GM21390 (cell line): ENCODE measurements around the gene SLC4A4.
"Not testable (repeated sequence)": the region's sequence is repeated elsewhere in the genome, so short reads cannot be mapped to it uniquely, and the experiment has no call there.

Experiments
- ATAC-seq: cut with Tn5 transposase; IDR thresholded peaks from one replicate; pipeline ENCODE4 v1.9.1; 2021; ENCODE audit not compliant: unreplicated experiment

The SLC4A4 gene

GRCh38 chr4:71406459-71406963 is 67.7 kb downstream of the SLC4A4 start:
- ATAC-seq = no peak

GRCh38 chr4:71408961-71409360 is 70.1 kb downstream of the SLC4A4 start:
- not testable (repeated sequence) for ATAC-seq

- ATAC-seq = no peak
Observed at GRCh38 chr4:71411981-71412380, 73.2 kb downstream of the SLC4A4 start.

- ATAC-seq = no peak
Observed at GRCh38 chr4:71415491-71415890, 76.7 kb downstream of the SLC4A4 start.

GRCh38 chr4:71417150-71417549 is 78.3 kb downstream of the SLC4A4 start:
- no peak for ATAC-seq

DNA sequence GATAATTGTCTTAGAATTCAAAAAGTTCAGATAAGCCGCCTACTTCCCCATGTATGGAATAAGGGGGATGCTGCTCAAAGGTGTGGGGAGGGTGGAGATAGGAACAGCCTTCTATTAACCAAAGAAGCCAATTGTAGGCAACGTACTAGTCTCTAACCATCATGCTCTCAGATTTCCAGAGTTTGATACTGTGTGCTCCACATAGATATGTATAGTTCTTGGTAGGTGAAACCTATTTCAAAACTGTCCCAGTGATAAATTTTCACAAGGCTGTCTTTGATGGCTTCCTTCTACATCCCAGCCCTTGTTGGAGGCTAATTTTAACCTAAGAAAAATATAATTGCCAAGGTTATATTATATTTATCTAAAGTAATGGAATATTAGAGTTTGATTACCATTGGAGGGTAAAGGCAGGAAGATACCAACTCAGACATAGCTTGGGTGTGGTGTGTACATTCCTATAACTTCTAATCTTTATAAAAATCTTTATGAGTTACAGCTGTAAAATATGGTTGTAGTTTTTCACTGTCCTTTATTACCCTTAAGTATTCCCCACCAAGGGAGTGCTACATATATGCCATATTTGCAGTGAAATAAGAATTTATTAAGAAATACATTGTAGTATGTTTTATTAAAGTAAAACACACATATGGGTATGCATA is 87.7 kb downstream of the SLC4A4 start:
- ATAC-seq = no peak

DNA sequence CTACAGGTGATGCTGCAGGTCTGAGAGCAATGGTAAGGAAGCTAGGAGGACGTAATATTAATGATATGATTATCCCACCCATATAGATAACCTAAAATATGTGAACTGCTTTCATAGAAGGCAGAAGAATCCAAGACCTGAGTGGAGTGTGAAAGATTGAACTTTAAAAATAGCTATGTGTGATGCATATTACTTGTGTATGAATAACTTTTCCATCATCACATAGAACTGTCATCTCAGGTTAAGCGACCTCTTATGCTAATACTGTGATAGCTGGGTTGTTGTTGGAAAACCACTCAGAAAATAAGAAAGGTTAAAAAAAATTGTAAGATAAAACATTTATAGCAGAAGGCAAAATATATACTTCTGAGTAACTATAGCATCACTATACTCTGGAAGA is 90.3 kb downstream of the SLC4A4 start:
- ATAC-seq = no peak

GRCh38 chr4:71429962-71430361 is 91.1 kb downstream of the SLC4A4 start:
- no peak for ATAC-seq

DNA sequence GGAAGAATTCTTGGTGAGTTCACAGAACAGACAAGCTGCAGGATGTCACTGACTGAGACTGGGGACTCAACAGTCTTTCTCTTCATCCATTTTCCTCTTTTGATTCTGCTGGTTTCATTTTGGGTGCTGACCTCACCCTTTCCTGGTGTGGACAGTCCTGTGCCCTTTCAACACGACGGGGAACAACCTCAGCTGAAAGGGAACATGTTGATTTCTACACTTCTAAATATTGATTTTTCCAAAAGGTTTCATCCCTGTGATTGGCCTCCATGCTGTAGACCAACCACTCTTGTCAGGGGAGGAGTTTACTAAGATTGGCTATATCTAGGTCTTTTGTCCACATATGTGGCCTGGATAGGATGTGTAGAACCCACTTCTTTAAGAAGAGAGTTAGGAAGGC is 91.8 kb downstream of the SLC4A4 start:
- ATAC-seq = no peak

- ATAC-seq = no peak
Observed at GRCh38 chr4:71440612-71441011, 101.8 kb downstream of the SLC4A4 start.

DNA sequence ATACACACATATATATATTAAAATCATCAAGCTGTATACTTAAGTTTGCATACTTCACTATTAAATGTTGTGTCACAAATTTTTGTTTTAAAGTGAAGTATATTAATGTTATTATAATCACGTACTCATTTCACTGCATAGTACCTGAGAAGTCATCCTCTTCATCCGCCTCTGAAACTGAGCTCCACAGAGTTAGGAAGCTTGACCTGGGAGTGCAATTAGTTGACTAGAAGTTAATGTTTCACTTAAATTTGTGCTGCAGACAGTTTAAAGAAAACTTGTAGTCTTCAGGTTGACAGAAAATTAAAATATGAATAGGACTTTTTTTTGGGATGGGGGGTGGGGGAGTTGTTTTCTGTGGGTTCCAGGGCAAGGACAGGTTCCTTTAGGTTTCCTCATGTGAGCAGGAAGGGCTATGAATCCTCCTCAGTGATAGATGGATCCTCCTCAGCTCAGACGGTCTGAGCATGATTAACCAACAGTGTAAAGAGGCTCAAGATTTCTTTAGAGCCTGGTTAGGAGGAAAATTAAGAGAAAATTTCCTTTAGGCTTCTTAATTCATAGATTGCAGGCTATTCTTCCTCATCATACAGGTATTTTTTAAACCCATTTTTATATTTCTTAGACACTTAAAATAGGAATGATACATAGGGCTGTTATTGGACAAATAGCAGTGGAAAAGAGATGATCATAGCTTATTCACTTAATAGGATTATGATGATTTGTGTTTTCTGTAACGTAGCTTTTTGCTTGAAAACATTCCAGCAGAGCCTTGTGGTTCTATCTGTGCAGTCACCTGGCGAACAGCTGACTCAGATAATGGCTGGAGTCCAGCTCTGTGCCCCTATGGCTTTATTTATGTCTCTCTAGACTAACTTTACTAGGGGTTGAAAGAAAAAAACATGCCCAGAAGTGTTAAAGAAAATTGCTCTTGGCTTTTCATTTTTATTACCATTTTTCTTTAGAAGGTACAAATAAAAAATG is 102.7 kb downstream of the SLC4A4 start:
- ATAC-seq = no peak

GRCh38 chr4:71442336-71442735 is 103.5 kb downstream of the SLC4A4 start:
- no peak for ATAC-seq

DNA sequence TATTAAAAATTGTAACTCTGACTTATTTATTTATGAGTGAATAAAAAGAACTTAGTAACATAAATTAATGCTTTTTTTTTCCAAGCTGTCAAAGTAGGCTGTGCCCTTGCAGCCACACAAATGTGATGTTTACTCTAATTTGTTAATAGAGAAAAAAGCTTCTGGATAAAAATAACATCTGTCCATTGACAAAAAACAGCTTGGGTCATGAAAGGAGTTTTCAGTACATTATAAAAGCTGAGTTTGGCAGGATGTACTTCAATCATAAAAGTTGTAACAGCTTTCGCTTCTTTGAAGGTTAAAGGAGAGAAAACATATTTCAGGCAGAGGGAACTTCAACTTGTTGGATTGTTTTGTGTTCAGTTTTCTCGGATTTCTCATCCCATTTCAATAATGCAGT is 105.6 kb downstream of the SLC4A4 start:
- no peak for ATAC-seq

DNA sequence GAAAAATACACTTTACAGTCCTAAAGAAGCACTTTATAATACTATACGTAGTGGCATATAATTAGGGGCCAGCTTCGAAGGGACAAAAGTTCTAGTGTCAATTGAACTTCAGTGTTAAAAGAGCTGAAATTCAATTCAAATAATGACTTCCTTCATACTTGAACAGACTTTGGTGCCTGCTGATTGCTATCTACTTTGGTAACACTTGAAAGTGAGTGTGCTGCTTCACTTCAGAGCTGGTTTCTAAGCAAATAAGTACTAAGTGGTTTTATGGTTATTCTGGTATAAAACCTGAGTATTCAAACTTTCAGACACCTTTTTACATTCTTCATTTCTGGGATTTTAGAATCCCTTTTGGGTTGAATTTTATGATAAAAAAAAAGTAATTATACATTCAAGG is 107.0 kb downstream of the SLC4A4 start:
- no peak for ATAC-seq

GRCh38 chr4:71446479-71447081 is 107.8 kb downstream of the SLC4A4 start:
- ATAC-seq = no peak

- ATAC-seq = no peak
Observed at GRCh38 chr4:71449040-71449439, 110.2 kb downstream of the SLC4A4 start.

DNA sequence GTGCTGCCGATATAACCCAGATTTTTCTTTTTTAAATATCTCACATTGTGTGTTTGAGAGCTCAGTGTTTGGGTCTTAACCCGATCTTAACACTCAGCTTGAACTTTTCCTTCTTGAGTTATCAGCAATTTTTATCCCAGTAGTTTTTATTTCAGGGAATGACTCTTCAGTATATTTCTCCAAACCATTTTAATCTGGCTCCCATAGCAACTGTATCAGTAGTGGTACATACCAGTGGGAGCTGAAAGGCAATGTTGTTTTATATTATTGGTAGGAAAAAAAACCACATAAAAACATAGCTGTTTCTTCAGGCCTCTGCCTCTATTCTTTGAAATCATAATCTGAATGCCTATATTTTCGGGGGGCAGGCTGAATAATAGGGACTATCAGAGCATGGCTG is 111.1 kb downstream of the SLC4A4 start:
- no peak for ATAC-seq

- ATAC-seq = no peak
Observed at GRCh38 chr4:71453531-71453930, 114.7 kb downstream of the SLC4A4 start.

DNA sequence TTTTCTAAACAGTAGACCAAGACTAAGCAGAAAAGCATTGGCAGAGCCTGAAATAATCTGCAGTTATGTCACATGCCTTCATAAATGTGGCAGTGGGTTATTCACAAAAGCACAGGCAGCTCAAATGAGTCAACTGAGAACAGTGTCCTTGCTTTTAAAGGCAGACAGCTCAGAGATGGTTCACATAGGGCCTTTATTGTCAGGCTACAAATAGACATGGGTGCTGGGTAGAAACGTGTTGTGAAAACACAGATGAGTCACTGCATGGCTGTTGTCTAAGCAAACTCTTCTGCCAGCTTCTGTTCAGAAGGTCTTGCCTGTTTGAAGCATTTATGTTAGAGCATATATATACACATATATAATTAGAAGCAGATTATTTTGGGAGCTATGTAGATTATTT is 118.0 kb downstream of the SLC4A4 start:
- ATAC-seq = no peak

DNA sequence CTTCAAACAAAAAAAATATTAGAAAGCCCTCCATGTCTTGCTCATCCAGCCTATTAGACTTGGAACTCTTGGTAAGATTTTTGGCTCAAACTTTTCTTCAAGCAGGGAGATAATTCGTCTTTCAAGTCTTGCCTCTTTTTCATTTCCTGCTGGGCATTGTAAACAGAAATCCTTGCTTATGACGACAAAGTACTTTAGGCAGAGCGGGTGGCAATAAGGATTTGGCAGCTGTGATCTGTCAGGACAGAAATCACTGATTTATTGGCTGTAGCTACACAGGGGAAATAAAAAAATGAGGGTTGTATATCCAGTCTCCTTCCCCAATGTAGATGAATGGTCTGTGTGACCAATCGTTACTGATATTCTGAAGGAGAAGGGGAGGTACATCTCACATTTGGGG is 121.6 kb downstream of the SLC4A4 start:
- no peak for ATAC-seq

- ATAC-seq = no peak
Observed at GRCh38 chr4:71461422-71461821, 122.6 kb downstream of the SLC4A4 start.

GRCh38 chr4:71466775-71467174 is 128.0 kb downstream of the SLC4A4 start:
- ATAC-seq = no peak
